ENCODE measurements around the gene CBX4.

CBX4 gene

GRCh38 chr17:79839356-79840268 is at the start of gene CBX4:
TSS of gene CBX4 (minus strand) at chr17:79839440. CDS start at chr17:79839251, 189 bp downstream.
- DNase-seq, result peak; percentile 96 to 97

GRCh38 chr17:79888009-79888540 is 48.8 kb upstream of the CBX4 start:
- DNase-seq, result no peak

GRCh38 chr17:79887451-79887991 is 48.3 kb upstream of the CBX4 start:
- no peak for DNase-seq

- no peak for DNase-seq
Observed at GRCh38 chr17:79883202-79883601, 44.0 kb upstream of the CBX4 start.

GRCh38 chr17:79878329-79878947 is 39.2 kb upstream of the CBX4 start:
- DNase-seq, result no peak

GRCh38 chr17:79877041-79877440 is 37.8 kb upstream of the CBX4 start:
- no peak for DNase-seq

- no peak for DNase-seq
Observed at GRCh38 chr17:79875511-79875910, 36.3 kb upstream of the CBX4 start.

GRCh38 chr17:79874329-79874981 is 35.2 kb upstream of the CBX4 start:
- peak in 1 of 2 experiments; percentile 9 for DNase-seq

- DNase-seq, result no peak
Observed at GRCh38 chr17:79873583-79873982, 34.3 kb upstream of the CBX4 start.

- no peak for DNase-seq
Observed at GRCh38 chr17:79872762-79873161, 33.5 kb upstream of the CBX4 start.

GRCh38 chr17:79871131-79871530 is 31.9 kb upstream of the CBX4 start:
- no peak for DNase-seq

GRCh38 chr17:79870540-79870939 is 31.3 kb upstream of the CBX4 start:
- no peak for DNase-seq

- DNase-seq, result no peak
Observed at GRCh38 chr17:79866791-79867518, 27.7 kb upstream of the CBX4 start.

GRCh38 chr17:79865351-79866210 is 26.3 kb upstream of the CBX4 start:
- DNase-seq, result no peak

GRCh38 chr17:79864617-79865250 is 25.5 kb upstream of the CBX4 start:
- DNase-seq, result no peak

- no peak for DNase-seq
Observed at GRCh38 chr17:79864147-79864546, 24.9 kb upstream of the CBX4 start.

GRCh38 chr17:79862771-79863440 is 23.7 kb upstream of the CBX4 start:
- no peak for DNase-seq

GRCh38 chr17:79862238-79862637 is 23.0 kb upstream of the CBX4 start:
- no peak for DNase-seq

- no peak for DNase-seq
Observed at GRCh38 chr17:79861413-79862216, 22.4 kb upstream of the CBX4 start.
